K562 (cell line): ENCODE results near the gene EIF2S1. TPM values are rescaled to one million over a fixed set of nuclear protein-coding genes. Genes with fewer than 3 reads are reported as not detected.
A peak's percentile ranks its signal among the peaks of the same experiment; 100 is the strongest.

ENCODE experiments used
- ATAC-seq: fragments of 200-7000 bp; cut with Tn5 transposase; 3 replicates; pipeline ENCODE4 v1.9.1; 2020; ENCODE audit warnings: moderate library complexity
- BruUV-seq: library from RNA; stranded (reverse); fragments of 400-500 nt; replicated peaks from 2 replicates; lab custom pipeline; 2021; lab: Mats Ljungman, UMichigan
- CTCF ChIA-PET: fragments of 300-600 bp; formaldehyde crosslinking; extraction: SDS; loops from one replicate; lab custom pipeline; 2021; ENCODE audit warnings: low intra/inter-chr PET ratio; lab: Yijun Ruan, JAX
- POLR2A ChIA-PET: fragments of 300-600, 350-650 bp; sonication (Branson Sonifier 250); formaldehyde crosslinking; extraction: SDS; loops from one replicate; lab custom pipeline; 2021; ENCODE audit warnings: antibody characterized with exemption, inconsistent platforms; lab: Yijun Ruan, JAX
- DNase-seq, 4 experiments: peaks; one replicate each; pipeline versions ENCODE4 v3.0.0 to v3.0.0-alpha.2; 2011 to 2018; ENCODE audit warnings: low spot score in 3 of 4, mixed read lengths in 3 of 4; ENCODE audit errors: extremely low read depth in 1 of 4
- FAIRE-seq: peaks from 2 replicates; lab custom pipeline; 2011; peaks lifted over from hg19 to GRCh38; lab: Jason Lieb, UNC
- H2AFZ ChIP-seq: 2 replicates; pipeline ENCODE4 v1.6.0; 2011; ENCODE audit warnings: low read depth, low read length, control low read depth, inconsistent platforms
- H3K27ac ChIP-seq: fragments of 200-600 bp; 3 replicates; pipeline ENCODE4 v1.8.0; 2011; ENCODE audit warnings: low read depth, mild to moderate bottlenecking, control low read depth, inconsistent platforms, low read length, moderate library complexity, mixed read lengths; ENCODE audit errors: extremely low read depth
- H3K27me3 ChIP-seq, 2 experiments: fragments of 300-600 bp in 1 of 2; 2 replicates in 1 of 2; 3 replicates in 1 of 2; pipeline versions ENCODE4 v1.6.0 to v1.8.0; 2011; ENCODE audit warnings: inconsistent platforms in 2 of 2, low read length in 2 of 2, mild to moderate bottlenecking in 1 of 2, mixed read lengths in 1 of 2, moderate library complexity in 1 of 2; ENCODE audit not compliant: control insufficient read depth in 2 of 2, insufficient read depth in 2 of 2
- H3K36me3 ChIP-seq: fragments of 300-600 bp; 3 replicates; pipeline ENCODE4 v1.8.0; 2011; ENCODE audit warnings: mild to moderate bottlenecking, low read length, inconsistent platforms; ENCODE audit not compliant: control insufficient read depth, insufficient read depth
- H3K4me1 ChIP-seq, 2 experiments: fragments of 200-600 bp in 1 of 2; replicated peaks in 1 of 2; 2 replicates in 1 of 2; 3 replicates in 1 of 2; pipeline versions ENCODE4 v1.5.1 to v1.8.0; 2011; ENCODE audit warnings: inconsistent platforms in 2 of 2, low read length in 2 of 2, mild to moderate bottlenecking in 1 of 2, mixed read lengths in 1 of 2, moderate library complexity in 1 of 2; ENCODE audit not compliant: control insufficient read depth in 2 of 2, insufficient read depth in 2 of 2
- H3K4me2 ChIP-seq: 2 replicates; pipeline ENCODE4 v1.6.1; 2011; ENCODE audit warnings: low read length, control low read depth, inconsistent platforms, mixed read lengths; ENCODE audit not compliant: insufficient read depth
- H3K4me3 ChIP-seq: fragments of 200-600 bp; sonication (generic), shearing (Covaris generic); 2 replicates; pipeline ENCODE4 v1.5.1; 2016; ENCODE audit warnings: control low read depth, inconsistent platforms
- H3K79me2 ChIP-seq: fragments of 200-600 bp; 3 replicates; pipeline ENCODE4 v1.8.0; 2011; ENCODE audit warnings: low read length, inconsistent platforms; ENCODE audit not compliant: control insufficient read depth, insufficient read depth
- H3K9ac ChIP-seq, 2 experiments: 2 replicates each; pipeline versions ENCODE4 v1.6.0 to v1.6.1; 2011; ENCODE audit warnings: low read depth in 2 of 2, low read length in 2 of 2, control low read depth in 1 of 2, inconsistent platforms in 1 of 2, mild to moderate bottlenecking in 1 of 2, mixed read lengths in 1 of 2; ENCODE audit not compliant: insufficient read depth in 1 of 2
- H3K9me1 ChIP-seq: one replicate; pipeline ENCODE4 v1.6.0; 2011; ENCODE audit warnings: inconsistent platforms, mild to moderate bottlenecking, low read length, moderate library complexity; ENCODE audit not compliant: control insufficient read depth, insufficient read depth
- H3K9me3 ChIP-seq: replicated peaks from 2 replicates; pipeline ENCODE4 v1.5.1; 2011; ENCODE audit warnings: low read depth, low read length, inconsistent platforms; ENCODE audit not compliant: control insufficient read depth, insufficient read depth
- H4K20me1 ChIP-seq: replicated peaks from 2 replicates; pipeline ENCODE4 v1.6.1; 2011; ENCODE audit warnings: low read length, inconsistent platforms, mixed read lengths; ENCODE audit not compliant: control insufficient read depth, insufficient read depth
- ARID1B ChIP-seq: fragments of 450-650 bp; IDR thresholded peaks from 2 replicates; pipeline ENCODE4 v1.6.1; 2016; ENCODE audit warnings: antibody characterized with exemption, mild to moderate bottlenecking, inconsistent platforms
- C11orf30 ChIP-seq: fragments of 450-650 bp; IDR thresholded peaks from 2 replicates; pipeline ENCODE4 v1.6.1; 2016; ENCODE audit warnings: low read depth, mild to moderate bottlenecking
- CBFA2T3 ChIP-seq: fragments of 450-650 bp; IDR thresholded peaks from 2 replicates; pipeline ENCODE4 v1.6.1; 2017
- CC2D1A ChIP-seq: fragments of 450-650 bp; IDR thresholded peaks from 2 replicates; pipeline ENCODE4 v1.6.1; 2017; ENCODE audit warnings: mild to moderate bottlenecking
- FOSL1 ChIP-seq: fragments of 200-800 bp; sonication (Bioruptor generic); conservative IDR thresholded peaks from 2 replicates; pipeline ENCODE4 v1.6.1; 2016; ENCODE audit warnings: missing genetic modification characterization, missing compliant biosample characterization
- GTF2E2 ChIP-seq: fragments of 200-800 bp; sonication (Bioruptor generic); IDR thresholded peaks from 2 replicates; pipeline ENCODE4 v1.6.1; 2016; ENCODE audit warnings: missing genetic modification characterization, missing compliant biosample characterization
- HMG20A ChIP-seq: fragments of 450-650 bp; formaldehyde crosslinking; conservative IDR thresholded peaks from 2 replicates; pipeline ENCODE4 v1.4.0; 2020; ENCODE audit warnings: mild to moderate bottlenecking, mixed read lengths
- JUND ChIP-seq, 2 experiments: IDR thresholded peaks; 2 replicates in 1 of 2; 3 replicates in 1 of 2; pipeline ENCODE4 v1.6.1; 2011; ENCODE audit warnings: borderline replicate concordance in 2 of 2, low read depth in 2 of 2, low read length in 2 of 2, improper control_type of control experiment in 1 of 2, missing biosample characterization in 1 of 2, missing genetic modification characterization in 1 of 2, missing genetic modification reagents in 1 of 2
- KDM1A ChIP-seq, 2 experiments: fragments of 450-650 bp; IDR thresholded peaks; 2 replicates each; pipeline ENCODE4 v1.6.1; 2016; ENCODE audit warnings: mild to moderate bottlenecking in 2 of 2
- RBM25 ChIP-seq: fragments of 200-400 bp; formaldehyde crosslinking; IDR thresholded peaks from 2 replicates; pipeline ENCODE4 v1.6.1; 2018; ENCODE audit warnings: low read length, low read depth, moderate library complexity; ENCODE audit not compliant: severe bottlenecking
- TFAP4 ChIP-seq: sonication (generic); formaldehyde crosslinking; IDR thresholded peaks from 2 replicates; pipeline ENCODE4 v1.8.0; 2022; ENCODE audit warnings: missing genetic modification reagents, mild to moderate bottlenecking, moderate library complexity, borderline replicate concordance
- ZC3H11A ChIP-seq: IDR thresholded peaks from 2 replicates; pipeline ENCODE4 v1.6.1; 2012; ENCODE audit warnings: low read depth, low read length, improper control_type of control experiment
- ZNF316 ChIP-seq: fragments of 450-650 bp; IDR thresholded peaks from 2 replicates; pipeline ENCODE4 v1.6.1; 2016
- WGBS: fragments of 100-300 bp; shearing (Covaris generic); methylation state at CpG from one replicate; pipeline ENCODE4 v1.1.6; 2016; ENCODE audit warnings: low coverage, mixed read lengths; ENCODE audit not compliant: insufficient coverage; ENCODE audit errors: missing lambda C conversion rate; 5-methylcytosine and 5-hydroxymethylcytosine counted together
- in situ Hi-C: fragments of 300-500 bp; cut with MboI; formaldehyde crosslinking; loops from 4 replicates; pipeline ENCODE4 v1.15.0; 2018; ENCODE audit warnings: inconsistent platforms, mixed read lengths
- intact Hi-C: fragments of 100-400 bp; cut with micrococcal nuclease; formaldehyde crosslinking; loops from 2 replicates; pipeline ENCODE4 v1.14.2; 2022
- polyA plus RNA-seq, 8 experiments: library from polyadenylated mRNA; depleted of rRNA in 4 of 8; stranded (reverse) in 5 of 8; unstranded in 3 of 8; fragments of >200 nt; fragmentation: Nextera tagmentation in 2 of 8; fragmentation: Illumina TruSeq in 1 of 8; extraction: Ambion mirVana in 2 of 8; extraction: Trizol in 1 of 8; gene quantifications; 2 replicates each; pipeline versions ENCODE4 v1.2.1 to v1.2.3, GENCODE V29; 2011 to 2014; ENCODE audit warnings: inconsistent platforms in 1 of 8, missing spikeins in 1 of 8
- total RNA-seq, 7 experiments: library from RNA; depleted of rRNA in 6 of 7; stranded (reverse); fragments of >200 nt in 6 of 7; fragmentation: Illumina TruSeq in 2 of 7; extraction: Trizol in 2 of 7; gene quantifications; 2 replicates each; pipeline versions ENCODE4 v1.2.1 to v1.2.3, GENCODE V29; 2011 to 2021; ENCODE audit warnings: low replicate concordance in 1 of 7
- TF ChIP-seq, protein P1 (sequence below): fragments of 250-450 bp; sonication (Bioruptor Pico); IDR thresholded peaks from 2 replicates; pipeline ENCODE4 v1.4.0; 2020
- TF ChIP-seq, protein P2 (sequence below), 2 experiments: fragments of 450-650 bp in 1 of 2; sonication (generic) in 1 of 2; formaldehyde crosslinking in 1 of 2; IDR thresholded peaks in 1 of 2; conservative IDR thresholded peaks in 1 of 2; 2 replicates each; pipeline versions ENCODE4 v1.6.1 to v1.8.1; 2016 to 2023; ENCODE audit warnings: mild to moderate bottlenecking in 2 of 2, moderate library complexity in 2 of 2, inconsistent platforms in 1 of 2, missing genetic modification reagents in 1 of 2
- TF ChIP-seq, protein P3 (sequence below), 3 experiments: IDR thresholded peaks in 2 of 3; conservative IDR thresholded peaks in 1 of 3; 2 replicates each; pipeline ENCODE4 v1.5.1; 2011 to 2012; ENCODE audit warnings: low read length in 3 of 3, mild to moderate bottlenecking in 3 of 3, control low read depth in 2 of 3, improper control_type of control experiment in 1 of 3, inconsistent platforms in 1 of 3, low read depth in 1 of 3, mixed read lengths in 1 of 3, moderate library complexity in 1 of 3; ENCODE audit not compliant: insufficient read depth in 2 of 3

EIF2S1 gene
- total and polyA plus RNA-seq, 9 of the 15 experiments (the other 6 are each of a cell fraction or from before 2014, with no cell fraction given): 216 to 1,018 (median 332) TPM

DNA sequence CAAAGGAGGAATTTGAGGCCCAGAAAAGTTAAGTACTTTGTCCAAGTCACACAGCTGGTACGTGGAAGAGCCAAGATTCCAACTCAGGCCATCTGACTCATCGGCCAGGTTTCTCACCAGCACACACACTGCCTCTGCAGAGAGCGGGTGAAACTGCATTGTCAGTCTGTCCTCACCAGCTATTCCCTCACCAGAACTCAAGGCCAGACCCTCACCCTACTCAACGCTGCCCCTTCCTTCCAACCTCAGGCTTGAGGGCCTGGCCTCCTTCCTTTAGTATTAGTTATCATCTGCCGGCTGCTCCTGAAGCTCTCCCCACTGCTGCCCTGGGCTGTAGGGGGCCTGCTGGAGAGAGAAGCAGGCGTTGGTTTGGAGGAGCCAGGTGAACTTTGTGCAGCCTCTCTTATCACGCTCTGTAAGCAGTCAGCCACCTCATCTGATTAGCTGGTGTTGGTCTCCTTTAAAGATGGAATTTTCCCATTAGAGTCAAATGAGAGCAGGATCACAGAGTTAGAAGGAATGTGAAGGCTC lies 68.4 kb downstream of the EIF2S1 start:
- CTCF ChIA-PET: no interaction called here
- peak overlapping the region; percentile 21; the same call in 1 of the 2 replicates for H3K4me2 ChIP-seq
- H3K27ac ChIP-seq: no peak overlapping the region
- DNase-seq (peak in 1 of 4 experiments; percentile 51), ATAC-seq (peak; percentile 59), FAIRE-seq (peak; percentile 15)
- in situ Hi-C loops: loop anchor here (10.0 kb wide), 1 partner anchor 146 kb away; no protein-coding TSS in a partner anchor
- peak overlapping the region in 1 of 2 experiments; percentile 56; a peak in 1 of 4 replicates for H3K9ac ChIP-seq
- no peaks in the 10 kb centered on the region for H3K79me2 ChIP-seq
- no peaks in the 10 kb centered on the region for H3K9me1 ChIP-seq
- H2AFZ ChIP-seq: peak overlapping the region; percentile 66; the same call in 1 of the 2 replicates
- no peak overlapping the region for H3K4me3 ChIP-seq
- WGBS: 13% methylated on average over 5 of the region's 7 CpGs
- no peaks in the 10 kb centered on the region for H3K36me3 ChIP-seq
- peaks cover 12 to 28% of the 10 kb centered on the region in 2 experiments; a peak in 4 of 5 replicates for H3K4me1 ChIP-seq
- H3K27me3 ChIP-seq: peaks cover 2 to 5% of the 10 kb centered on the region in 2 experiments; a peak in 2 of 5 replicates
- no TSS peak for BruUV-seq
- POLR2A ChIA-PET: interaction anchor here (0.7 kb wide), 2 partner anchors 11 to 170 kb away, joined by 3 to 4 read pairs; no protein-coding TSS in a partner anchor
- no peaks in the 10 kb centered on the region for H3K9me3 ChIP-seq
- no peaks in the 10 kb centered on the region for H4K20me1 ChIP-seq
- intact Hi-C loops: loop anchor here (5.0 kb wide), 2 partner anchors 89 to 274 kb away; partner anchors contain the start of gene RDH12
- no peak for TF ChIP-seq HMG20A (CRISPR knock-in tag)
- TF ChIP-seq TFAP4 (CRISPR knock-in tag): peak; percentile 22; the same call in 1 of the 2 replicates
- no peak for TF ChIP-seq GTF2E2 (tag)
- TF ChIP-seq ZNF316: 0 out of 2 replicates have a peak, but pooled peaks have one; percentile 2
- peak; percentile 71 for TF ChIP-seq FOSL1 (tag)
- TF ChIP-seq, protein P1, sequence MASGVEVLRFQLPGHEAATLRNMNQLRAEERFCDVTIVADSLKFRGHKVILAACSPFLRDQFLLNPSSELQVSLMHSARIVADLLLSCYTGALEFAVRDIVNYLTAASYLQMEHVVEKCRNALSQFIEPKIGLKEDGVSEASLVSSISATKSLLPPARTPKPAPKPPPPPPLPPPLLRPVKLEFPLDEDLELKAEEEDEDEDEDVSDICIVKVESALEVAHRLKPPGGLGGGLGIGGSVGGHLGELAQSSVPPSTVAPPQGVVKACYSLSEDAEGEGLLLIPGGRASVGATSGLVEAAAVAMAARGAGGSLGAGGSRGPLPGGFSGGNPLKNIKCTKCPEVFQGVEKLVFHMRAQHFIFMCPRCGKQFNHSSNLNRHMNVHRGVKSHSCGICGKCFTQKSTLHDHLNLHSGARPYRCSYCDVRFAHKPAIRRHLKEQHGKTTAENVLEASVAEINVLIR (CRISPR knock-in tag): no peak
- TF ChIP-seq, protein P2, sequence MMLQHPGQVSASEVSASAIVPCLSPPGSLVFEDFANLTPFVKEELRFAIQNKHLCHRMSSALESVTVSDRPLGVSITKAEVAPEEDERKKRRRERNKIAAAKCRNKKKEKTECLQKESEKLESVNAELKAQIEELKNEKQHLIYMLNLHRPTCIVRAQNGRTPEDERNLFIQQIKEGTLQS (IDR thresholded peaks at IDR 0.05): peak; percentile 65
- TF ChIP-seq, protein P2 (CRISPR knock-in tag; conservative IDR thresholded peaks at IDR 0.05): no peak
- TF ChIP-seq JUND (IDR thresholded peaks at IDR 0.05; ENCODE audit: borderline replicate concordance, low read depth, low read length): peak; percentile 44; the same call in 1 of the 2 replicates
- peak; percentile 35; the same call in 1 of the 3 replicates for TF ChIP-seq JUND (tag; IDR thresholded peaks at IDR 0.05; ENCODE audit: borderline replicate concordance, low read depth, low read length)
- TF ChIP-seq C11orf30: peak; percentile 16; the same call in 1 of the 2 replicates
- TF ChIP-seq CC2D1A: no peak
- TF ChIP-seq ZC3H11A: no peak
- TF ChIP-seq KDM1A (IDR thresholded peaks at IDR 0.05): peak in 1 of 2 experiments; percentile 35; a peak in 1 of 4 replicates
- TF ChIP-seq ARID1B: peak; percentile 20; the same call in 1 of the 2 replicates
- peak; percentile 13 for TF ChIP-seq RBM25
- TF ChIP-seq, protein P3, sequence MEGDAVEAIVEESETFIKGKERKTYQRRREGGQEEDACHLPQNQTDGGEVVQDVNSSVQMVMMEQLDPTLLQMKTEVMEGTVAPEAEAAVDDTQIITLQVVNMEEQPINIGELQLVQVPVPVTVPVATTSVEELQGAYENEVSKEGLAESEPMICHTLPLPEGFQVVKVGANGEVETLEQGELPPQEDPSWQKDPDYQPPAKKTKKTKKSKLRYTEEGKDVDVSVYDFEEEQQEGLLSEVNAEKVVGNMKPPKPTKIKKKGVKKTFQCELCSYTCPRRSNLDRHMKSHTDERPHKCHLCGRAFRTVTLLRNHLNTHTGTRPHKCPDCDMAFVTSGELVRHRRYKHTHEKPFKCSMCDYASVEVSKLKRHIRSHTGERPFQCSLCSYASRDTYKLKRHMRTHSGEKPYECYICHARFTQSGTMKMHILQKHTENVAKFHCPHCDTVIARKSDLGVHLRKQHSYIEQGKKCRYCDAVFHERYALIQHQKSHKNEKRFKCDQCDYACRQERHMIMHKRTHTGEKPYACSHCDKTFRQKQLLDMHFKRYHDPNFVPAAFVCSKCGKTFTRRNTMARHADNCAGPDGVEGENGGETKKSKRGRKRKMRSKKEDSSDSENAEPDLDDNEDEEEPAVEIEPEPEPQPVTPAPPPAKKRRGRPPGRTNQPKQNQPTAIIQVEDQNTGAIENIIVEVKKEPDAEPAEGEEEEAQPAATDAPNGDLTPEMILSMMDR (IDR thresholded peaks at IDR 0.05 in 2 of 3, conservative IDR thresholded peaks at IDR 0.05 in 1 of 3; ENCODE audit: insufficient read depth in 2 of 3, low read depth in 1 of 3, low read length in 3 of 3): 0 out of 6 replicates have a peak, but pooled peaks of 2 of the 3 experiments have one; percentile 5 to 16
- no peak for TF ChIP-seq CBFA2T3
